Ovary (tissue), 9 donors: ENCODE results near the gene KCNAB2. TPM values are rescaled to one million over a fixed set of nuclear protein-coding genes. Genes with fewer than 3 reads are reported as not detected.

ENCODE experiments used
- DNase-seq, 5 donors: peaks; one replicate each; pipeline ENCODE4 v3.0.0-alpha.2; 2019 to 2020
- H3K27ac ChIP-seq, 2 donors: fragments of 200-600 bp; one replicate each; pipeline versions ENCODE4 v1.5.1 to v1.8.0; 2019 to 2022
- H3K27me3 ChIP-seq: fragments of 200-600 bp; one replicate; pipeline ENCODE4 v1.8.0; 2022
- H3K36me3 ChIP-seq: fragments of 200-600 bp; sonication (generic); one replicate; pipeline ENCODE4 v1.5.1; 2019
- H3K4me1 ChIP-seq: one replicate; pipeline ENCODE4 v1.8.1; 2013; ENCODE audit warnings: mild to moderate bottlenecking, moderate library complexity; ENCODE audit not compliant: insufficient read depth
- H3K4me3 ChIP-seq: fragments of 200-600 bp; sonication (generic); one replicate; pipeline ENCODE4 v1.5.1; 2017
- H3K9me3 ChIP-seq, 2 donors: fragments of 200-600 bp in 1 of 2; sonication (generic) in 1 of 2; one replicate each; pipeline versions ENCODE4 v1.5.1 to v1.8.1; 2013 to 2019; ENCODE audit warnings: mild to moderate bottlenecking in 1 of 2, moderate library complexity in 1 of 2
- EP300 ChIP-seq: sonication (generic); formaldehyde crosslinking; IDR thresholded peaks from one replicate; pipeline ENCODE4 v1.6.1; 2017; ENCODE audit warnings: antibody characterized with exemption
- POLR2A ChIP-seq: fragments of 450-650 bp; IDR thresholded peaks from one replicate; pipeline ENCODE4 v1.6.1; 2017; ENCODE audit warnings: antibody characterized with exemption, mild to moderate bottlenecking, moderate library complexity
- WGBS, 3 donors: extraction: QIAGEN DNeasy Blood & Tissue Kit in 1 of 3; methylation state at CpG; one replicate each; pipeline versions ENCODE4 v1.1.5 to v1.1.7; 2013 to 2017; 5-methylcytosine and 5-hydroxymethylcytosine counted together
- intact Hi-C, 4 donors: fragments of 100-400 bp; cut with DNase I; formaldehyde crosslinking; loops; one replicate each; pipeline versions ENCODE4 v1.11.0 to v1.15.1; 2022 to 2023
- polyA plus RNA-seq, 2 donors: library from polyadenylated mRNA; stranded (reverse); fragments of 200-250 nt in 1 of 2; fragments of 350-450 nt in 1 of 2; fragmentation: Illumina TruSeq in 1 of 2; extraction: RNeasy Lipid Tissue Mini Kit (QIAGEN cat#74804) in 1 of 2; gene quantifications; one replicate each; pipeline ENCODE4 v1.2.3, GENCODE V29; 2013 to 2014
- total RNA-seq, 7 donors: library from RNA; depleted of rRNA in 2 of 7; stranded (reverse); fragments of >200 nt in 2 of 7; fragmentation: NEBNext Ultra II Directional in 3 of 7; extraction: Animal tissue kit (Norgen Biotek cat#: 25700) in 3 of 7; gene quantifications; one replicate each; pipeline versions ENCODE4 v1.1.0 to v1.2.4, GENCODE V29; 2016 to 2023
- TF ChIP-seq, protein P1 (sequence below), 3 donors: fragments of 450-650 bp in 2 of 3; fragments of 200-600 bp in 1 of 3; IDR thresholded peaks; one replicate each; pipeline versions ENCODE4 v1.5.1 to v1.8.0; 2016 to 2022; ENCODE audit warnings: antibody characterized with exemption in 3 of 3, mild to moderate bottlenecking in 1 of 3
- donor health status: DM: no; HTN: no; CAD: no; lungs with moderate emphysema.
- donor health status: DM: no; HTN: no; CAD: no.
- donor health status: Bipolar disorder and iron deficiency.
- donor health status: DM: yes; HTN: yes; CAD: no.
- donor health status: DM: no; HTN: no; CAD: no.
- donor health status: DM: yes; HTN: yes; CAD: no.

KCNAB2 gene
- total and polyA plus RNA-seq, 9 donors = 2.9 to 18.3 (median 7.1) TPM

DNA sequence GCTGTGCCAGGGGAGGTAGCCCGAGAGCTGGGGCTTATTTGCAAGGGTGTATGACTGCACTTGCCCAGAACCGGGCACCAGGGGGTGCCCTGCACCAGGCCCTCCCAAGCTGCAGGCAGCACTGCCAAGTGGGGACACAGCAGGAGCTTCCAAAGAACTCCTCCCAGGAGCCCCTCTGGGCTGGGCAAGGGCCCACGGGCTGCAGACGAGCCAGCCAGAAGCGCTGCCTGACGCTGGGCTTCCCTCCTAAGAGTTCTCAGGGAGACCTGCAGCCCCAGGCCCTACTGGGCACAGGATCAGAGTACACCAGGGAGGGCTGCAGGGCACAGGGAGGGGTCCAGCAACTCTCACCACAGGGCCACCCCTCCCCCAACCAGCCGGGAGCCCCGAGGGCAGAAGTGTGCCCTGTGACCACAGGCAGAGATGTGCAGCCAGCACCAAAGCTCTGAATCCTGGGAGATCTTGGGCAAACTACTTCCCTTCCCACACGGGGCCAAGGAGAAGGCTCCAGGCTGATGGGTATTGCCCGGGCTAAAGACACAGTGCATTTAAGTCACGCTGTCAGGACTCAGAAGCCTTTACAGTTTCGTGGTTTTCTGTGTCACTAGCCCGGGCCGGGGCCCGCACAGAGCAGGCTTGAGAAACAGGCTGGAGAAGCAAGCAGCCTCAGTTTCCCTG, 63.4 kb downstream of the KCNAB2 start:
- Histone ChIP-seq H3K27ac (no peak overlapping the region), H3K4me1 (no peaks in the 10 kb centered on the region), H3K4me3 (no peak overlapping the region), H3K36me3 (no peaks in the 10 kb centered on the region), H3K9me3 (no peaks in the 10 kb centered on the region), H3K27me3 (no peaks in the 10 kb centered on the region)
- peak in 1 of 5 donors; percentile 20 for DNase-seq
- WGBS, 3 donors = 51 to 52% (median 51%) methylated on average over 15 of the region's 15 CpGs
- TF ChIP-seq POLR2A (no peak), EP300 (no peak)
- TF ChIP-seq, protein P1, sequence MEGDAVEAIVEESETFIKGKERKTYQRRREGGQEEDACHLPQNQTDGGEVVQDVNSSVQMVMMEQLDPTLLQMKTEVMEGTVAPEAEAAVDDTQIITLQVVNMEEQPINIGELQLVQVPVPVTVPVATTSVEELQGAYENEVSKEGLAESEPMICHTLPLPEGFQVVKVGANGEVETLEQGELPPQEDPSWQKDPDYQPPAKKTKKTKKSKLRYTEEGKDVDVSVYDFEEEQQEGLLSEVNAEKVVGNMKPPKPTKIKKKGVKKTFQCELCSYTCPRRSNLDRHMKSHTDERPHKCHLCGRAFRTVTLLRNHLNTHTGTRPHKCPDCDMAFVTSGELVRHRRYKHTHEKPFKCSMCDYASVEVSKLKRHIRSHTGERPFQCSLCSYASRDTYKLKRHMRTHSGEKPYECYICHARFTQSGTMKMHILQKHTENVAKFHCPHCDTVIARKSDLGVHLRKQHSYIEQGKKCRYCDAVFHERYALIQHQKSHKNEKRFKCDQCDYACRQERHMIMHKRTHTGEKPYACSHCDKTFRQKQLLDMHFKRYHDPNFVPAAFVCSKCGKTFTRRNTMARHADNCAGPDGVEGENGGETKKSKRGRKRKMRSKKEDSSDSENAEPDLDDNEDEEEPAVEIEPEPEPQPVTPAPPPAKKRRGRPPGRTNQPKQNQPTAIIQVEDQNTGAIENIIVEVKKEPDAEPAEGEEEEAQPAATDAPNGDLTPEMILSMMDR (IDR thresholded peaks at IDR 0.05) = no peak
- intact Hi-C loops = no loop called here

DNA sequence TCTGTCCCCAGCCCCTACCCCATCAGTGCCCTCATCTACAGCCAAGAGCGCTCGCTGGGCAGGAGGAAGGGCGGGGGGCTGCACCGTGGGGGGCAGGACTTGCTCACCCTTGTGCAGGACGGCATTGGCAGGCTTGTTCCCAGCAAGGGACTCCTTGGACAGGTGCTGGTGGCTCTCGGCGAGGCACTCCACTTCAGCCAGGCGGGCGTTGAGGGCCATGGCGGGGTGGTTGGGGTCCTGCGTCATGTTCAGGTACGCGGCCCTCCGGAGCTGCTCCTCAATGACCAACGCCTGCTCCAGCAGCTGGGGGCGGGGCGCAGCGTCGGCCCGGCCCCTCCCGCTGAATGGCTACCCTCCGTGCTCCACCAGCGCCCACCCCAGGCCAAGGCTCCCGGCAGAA, 64.0 kb downstream of the KCNAB2 start:
- intact Hi-C loops = no loop called here

DNA sequence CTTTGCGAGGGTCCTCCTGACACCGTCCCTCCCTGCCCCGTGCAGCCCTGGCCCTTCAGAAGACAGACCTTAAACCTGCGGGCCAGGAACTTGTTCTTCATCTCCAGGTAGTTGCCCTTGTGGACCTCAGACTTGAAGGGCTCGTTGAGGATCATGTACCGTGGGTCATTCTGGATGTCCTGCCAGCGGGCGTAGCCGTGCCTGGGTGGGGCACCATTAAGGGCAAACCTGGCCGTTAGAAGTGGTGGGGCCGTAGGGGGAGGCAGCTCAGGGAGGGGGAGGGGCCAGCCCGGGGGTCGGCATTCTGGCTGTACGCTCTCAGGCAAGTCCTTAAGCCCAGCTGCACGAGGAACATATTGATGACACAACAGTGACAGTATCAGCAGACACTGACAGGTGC, 64.6 kb downstream of the KCNAB2 start:
- H3K9me3 ChIP-seq = no peaks in the 10 kb centered on the region
- no peaks in the 10 kb centered on the region for H3K36me3 ChIP-seq
- no peaks in the 10 kb centered on the region for H3K4me1 ChIP-seq
- intact Hi-C loops = no loop called here
- no peaks in the 10 kb centered on the region for H3K27me3 ChIP-seq
- no peak overlapping the region for H3K4me3 ChIP-seq
- TF ChIP-seq EP300 (no peak), POLR2A (no peak)
- TF ChIP-seq, protein P1 (IDR thresholded peaks at IDR 0.05) = no peak
- 73 to 75% (median 73%) methylated on average over 15 of the region's 15 CpGs for WGBS, 3 donors
- H3K27ac ChIP-seq = no peak overlapping the region
- DNase-seq = no peak

More for the DNA sequence above, 64.0 kb downstream of the KCNAB2 start:
- Histone ChIP-seq H3K27me3 (no peaks in the 10 kb centered on the region), H3K4me3 (no peak overlapping the region), H3K9me3 (no peaks in the 10 kb centered on the region), H3K36me3 (no peaks in the 10 kb centered on the region), H3K4me1 (no peaks in the 10 kb centered on the region), H3K27ac (no peak overlapping the region)
- 75 to 81% (median 76%) methylated on average over 22 to 24 of the region's 24 CpGs for WGBS, 3 donors
- DNase-seq = peak in 1 of 5 donors; percentile 22
- no peak for TF ChIP-seq EP300
- TF ChIP-seq, protein P1 (IDR thresholded peaks at IDR 0.05) = no peak
- no peak for TF ChIP-seq POLR2A

DNA sequence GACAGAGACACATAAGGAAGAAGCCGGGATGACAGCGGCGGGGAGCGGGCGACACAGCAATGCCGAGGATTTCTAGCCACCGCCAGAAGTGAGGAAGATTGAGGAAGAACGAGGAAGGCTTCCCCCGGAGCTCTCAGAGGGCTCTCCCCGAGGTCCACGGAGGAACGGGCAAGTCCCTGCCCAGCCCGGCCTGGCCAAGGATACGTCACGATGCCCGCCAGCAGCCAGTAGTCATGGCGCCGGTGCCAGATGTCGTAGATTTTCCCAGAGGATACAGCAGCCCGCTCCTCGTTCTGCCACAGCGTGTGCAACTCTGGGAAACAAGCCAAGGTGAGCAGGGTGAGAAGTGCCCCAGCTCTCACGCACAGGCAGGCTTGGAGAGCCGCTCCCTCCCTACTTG, 65.9 kb downstream of the KCNAB2 start:
- no peaks in the 10 kb centered on the region for H3K9me3 ChIP-seq
- H3K4me3 ChIP-seq = no peak overlapping the region
- no peak for TF ChIP-seq EP300
- no peak for TF ChIP-seq POLR2A
- TF ChIP-seq, protein P1 (IDR thresholded peaks at IDR 0.05) = no peak
- H3K36me3 ChIP-seq = no peaks in the 10 kb centered on the region
- intact Hi-C loops = no loop called here
- no peak overlapping the region for H3K27ac ChIP-seq
- DNase-seq = no peak
- 82 to 85% (median 84%) methylated on average over 24 of the region's 24 CpGs for WGBS, 3 donors
- no peaks in the 10 kb centered on the region for H3K27me3 ChIP-seq
- H3K4me1 ChIP-seq = no peaks in the 10 kb centered on the region
